Neural progenitor cell (in vitro differentiated cells): Measurements from ENCODE around the gene SPACA6.

ENCODE experiments used
- EZH2 ChIP-seq: fragments of 200-600 bp; sonication (generic); IDR thresholded peaks from 2 replicates; pipeline ENCODE4 v1.6.1; 2017; ENCODE audit warnings: antibody characterized with exemption, mild to moderate bottlenecking, moderate library complexity
- EZH2phosphoT487 ChIP-seq: fragments of 200-600 bp; sonication (generic); IDR thresholded peaks from 2 replicates; pipeline ENCODE4 v1.6.1; 2017; ENCODE audit warnings: antibody characterized with exemption
- TF ChIP-seq, protein P1 (sequence below): fragments of 200-600 bp; sonication (generic); IDR thresholded peaks from 2 replicates; pipeline ENCODE4 v1.5.1; 2017; ENCODE audit warnings: antibody characterized with exemption, mild to moderate bottlenecking

- TF ChIP-seq, protein P1, sequence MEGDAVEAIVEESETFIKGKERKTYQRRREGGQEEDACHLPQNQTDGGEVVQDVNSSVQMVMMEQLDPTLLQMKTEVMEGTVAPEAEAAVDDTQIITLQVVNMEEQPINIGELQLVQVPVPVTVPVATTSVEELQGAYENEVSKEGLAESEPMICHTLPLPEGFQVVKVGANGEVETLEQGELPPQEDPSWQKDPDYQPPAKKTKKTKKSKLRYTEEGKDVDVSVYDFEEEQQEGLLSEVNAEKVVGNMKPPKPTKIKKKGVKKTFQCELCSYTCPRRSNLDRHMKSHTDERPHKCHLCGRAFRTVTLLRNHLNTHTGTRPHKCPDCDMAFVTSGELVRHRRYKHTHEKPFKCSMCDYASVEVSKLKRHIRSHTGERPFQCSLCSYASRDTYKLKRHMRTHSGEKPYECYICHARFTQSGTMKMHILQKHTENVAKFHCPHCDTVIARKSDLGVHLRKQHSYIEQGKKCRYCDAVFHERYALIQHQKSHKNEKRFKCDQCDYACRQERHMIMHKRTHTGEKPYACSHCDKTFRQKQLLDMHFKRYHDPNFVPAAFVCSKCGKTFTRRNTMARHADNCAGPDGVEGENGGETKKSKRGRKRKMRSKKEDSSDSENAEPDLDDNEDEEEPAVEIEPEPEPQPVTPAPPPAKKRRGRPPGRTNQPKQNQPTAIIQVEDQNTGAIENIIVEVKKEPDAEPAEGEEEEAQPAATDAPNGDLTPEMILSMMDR = no peak
- TF ChIP-seq EZH2phosphoT487 (no peak), EZH2 (no peak)
Observed at GRCh38 chr19:51681286-51681941, 11.7 kb upstream of the SPACA6 start.
